ENCODE results near the gene YARS1. TPM values are rescaled to one million over a fixed set of nuclear protein-coding genes. Genes with fewer than 3 reads are reported as not detected.

The YARS1 gene
- total RNA-seq, 1 experiment from 2014 or later = 244 TPM

DNA sequence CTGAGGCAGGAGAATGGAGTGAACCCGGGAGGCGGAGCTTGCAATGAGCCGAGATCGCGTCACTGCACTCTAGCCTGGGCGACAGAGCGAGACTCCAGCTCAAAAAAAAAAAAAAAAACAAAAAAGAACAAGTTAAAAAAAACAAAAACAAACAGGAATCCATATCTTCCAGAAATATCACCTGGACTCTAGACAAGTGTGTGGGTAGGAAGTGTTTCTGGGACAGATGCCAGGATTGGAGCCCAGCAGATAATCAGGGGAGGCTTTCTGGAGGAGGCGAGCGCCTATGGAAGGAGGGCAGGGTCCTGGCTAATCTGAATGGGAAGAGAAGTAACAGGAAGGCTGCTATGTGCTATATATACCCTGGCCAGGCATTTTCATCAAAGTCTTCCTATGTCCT, 71.0 kb downstream of the YARS1 start:
- no TSS peak for BruUV-seq (replicated peaks)
- Histone ChIP-seq H3K79me2 (ENCODE audit: insufficient read depth, low read length) (peaks cover 67% of the 10 kb centered on the region), H4K20me1 (ENCODE audit: insufficient read depth) (no peaks in the 10 kb centered on the region), H3K4me1 (ENCODE audit: control insufficient read depth in 1 of 2, insufficient read depth in 2 of 2, low read length in 2 of 2) (peaks cover 36 to 51% of the 10 kb centered on the region in 2 experiments), H3K36me3 (ENCODE audit: control insufficient read depth in 1 of 2, insufficient read depth in 2 of 2, low read length in 2 of 2) (peaks cover 0 to 6% of the 10 kb centered on the region in 2 experiments; a peak in 1 of 4 replicates), H3K4me3 (replicated peaks in 1 of 2; ENCODE audit: low read depth in 1 of 2, low read length in 2 of 2) (no peak overlapping the region), H3K4me2 (ENCODE audit: low read length) (peak overlapping the region; percentile 6; the same call in 1 of the 2 replicates), H3K27ac (ENCODE audit: low read depth, low read length) (no peak overlapping the region), H3K9me3 (ENCODE audit: control insufficient read depth in 1 of 2, insufficient read depth in 1 of 2, low read depth in 1 of 2, low read length in 2 of 2) (no peaks in the 10 kb centered on the region), H2AFZ (ENCODE audit: low read depth, low read length, poor library complexity, severe bottlenecking) (no peak overlapping the region), H3K9me2 (ENCODE audit: insufficient read depth) (no peaks in the 10 kb centered on the region), H3K9ac (ENCODE audit: low read length) (no peak overlapping the region), H3K27me3 (ENCODE audit: insufficient read depth, low read length) (no peaks in the 10 kb centered on the region)
- DNase-seq (ENCODE audit: low read depth, low spot score) (no peak), ATAC-seq (no peak)
- ChIA-PET POLR2A (no interaction called here), RAD21 (ENCODE audit: low non-redundant PET in 1 of 2, low total read pairs in 2 of 2, uncharacterized antibody in 2 of 2, unreplicated experiment in 2 of 2) (interaction anchor here in 1 of 2 experiments (1.1 kb wide), 1 partner anchor 34 kb away, joined by 3 read pairs; no protein-coding TSS in a partner anchor), CTCF (no interaction called here)
- intact Hi-C loops (cut with micrococcal nuclease) = no loop called here
- TF ChIP-seq CTCF (IDR thresholded peaks at IDR 0.05 in 2 of 3, conservative IDR thresholded peaks at IDR 0.05 in 1 of 3; ENCODE audit: borderline replicate concordance in 1 of 3, insufficient read depth in 1 of 3, low read depth in 2 of 3, low read length in 2 of 3) = no peak

GRCh38 chr1:32744071-32744425, 73.1 kb downstream of the YARS1 start:
- H3K9me3 ChIP-seq (ENCODE audit: control insufficient read depth in 1 of 2, insufficient read depth in 1 of 2, low read depth in 1 of 2, low read length in 2 of 2) = no peaks in the 10 kb centered on the region
- H3K4me1 ChIP-seq (ENCODE audit: control insufficient read depth in 1 of 2, insufficient read depth in 2 of 2, low read length in 2 of 2) = peaks cover 48 to 58% of the 10 kb centered on the region in 2 experiments
- H2AFZ ChIP-seq (ENCODE audit: low read depth, low read length, poor library complexity, severe bottlenecking) = no peak overlapping the region
- no peak for TF ChIP-seq SIN3A (IDR thresholded peaks at IDR 0.05; ENCODE audit: low read depth)
- H3K4me3 ChIP-seq (replicated peaks in 1 of 2; ENCODE audit: low read depth in 1 of 2, low read length in 2 of 2) = no peak overlapping the region
- ChIA-PET RAD21 (ENCODE audit: low non-redundant PET in 1 of 2, low total read pairs in 2 of 2, uncharacterized antibody in 2 of 2, unreplicated experiment in 2 of 2) (no interaction called here), CTCF (no interaction called here), POLR2A (no interaction called here)
- H4K20me1 ChIP-seq (ENCODE audit: insufficient read depth) = no peaks in the 10 kb centered on the region
- no peaks in the 10 kb centered on the region for H3K27me3 ChIP-seq (ENCODE audit: insufficient read depth, low read length)
- intact Hi-C loops (cut with micrococcal nuclease) = no loop called here
- DNase-seq (ENCODE audit: low read depth, low spot score) = no peak
- no peak for ATAC-seq
- no TSS peak for BruUV-seq (replicated peaks)
- no peaks in the 10 kb centered on the region for H3K9me2 ChIP-seq (ENCODE audit: insufficient read depth)
- H3K9ac ChIP-seq (ENCODE audit: low read length) = peak overlapping the region; percentile 93; the same call in 1 of the 2 replicates
- peak overlapping the region; percentile 99; the same call in 1 of the 2 replicates for H3K4me2 ChIP-seq (ENCODE audit: low read length)
- H3K79me2 ChIP-seq (ENCODE audit: insufficient read depth, low read length) = peaks cover 52% of the 10 kb centered on the region
- H3K36me3 ChIP-seq (ENCODE audit: control insufficient read depth in 1 of 2, insufficient read depth in 2 of 2, low read length in 2 of 2) = peaks cover 0 to 6% of the 10 kb centered on the region in 2 experiments; a peak in 1 of 4 replicates
- no peak overlapping the region for H3K27ac ChIP-seq (ENCODE audit: low read depth, low read length)
